Gastrocnemius medialis (tissue), 4 donors: ENCODE results near the gene NOD1.

Experiments
- CTCF ChIP-seq, 5 experiments: fragments of 450-650 bp in 3 of 5; fragments of 200-600 bp in 2 of 5; sonication (generic) in 2 of 5; IDR thresholded peaks in 4 of 5; conservative IDR thresholded peaks in 1 of 5; 1 replicate in 4 of 5; 2 replicates in 1 of 5; pipeline ENCODE4 v1.5.1; 2016 to 2019; ENCODE audit warnings: antibody characterized with exemption in 5 of 5, mild to moderate bottlenecking in 3 of 5, moderate library complexity in 3 of 5
- POLR2A ChIP-seq, 2 donors: fragments of 450-650 bp; IDR thresholded peaks; one replicate each; pipeline ENCODE4 v1.6.1; 2017; ENCODE audit warnings: antibody characterized with exemption in 2 of 2, mild to moderate bottlenecking in 2 of 2, moderate library complexity in 2 of 2

GRCh38 chr7:30459591-30460245, 18.9 kb downstream of the NOD1 start:
- TF ChIP-seq CTCF (IDR thresholded peaks at IDR 0.05 in 4 of 5, conservative IDR thresholded peaks at IDR 0.05 in 1 of 5) (no peak), POLR2A (IDR thresholded peaks at IDR 0.05) (no peak)
